Measurements from ENCODE around the gene FUT7.

Gene FUT7

DNA sequence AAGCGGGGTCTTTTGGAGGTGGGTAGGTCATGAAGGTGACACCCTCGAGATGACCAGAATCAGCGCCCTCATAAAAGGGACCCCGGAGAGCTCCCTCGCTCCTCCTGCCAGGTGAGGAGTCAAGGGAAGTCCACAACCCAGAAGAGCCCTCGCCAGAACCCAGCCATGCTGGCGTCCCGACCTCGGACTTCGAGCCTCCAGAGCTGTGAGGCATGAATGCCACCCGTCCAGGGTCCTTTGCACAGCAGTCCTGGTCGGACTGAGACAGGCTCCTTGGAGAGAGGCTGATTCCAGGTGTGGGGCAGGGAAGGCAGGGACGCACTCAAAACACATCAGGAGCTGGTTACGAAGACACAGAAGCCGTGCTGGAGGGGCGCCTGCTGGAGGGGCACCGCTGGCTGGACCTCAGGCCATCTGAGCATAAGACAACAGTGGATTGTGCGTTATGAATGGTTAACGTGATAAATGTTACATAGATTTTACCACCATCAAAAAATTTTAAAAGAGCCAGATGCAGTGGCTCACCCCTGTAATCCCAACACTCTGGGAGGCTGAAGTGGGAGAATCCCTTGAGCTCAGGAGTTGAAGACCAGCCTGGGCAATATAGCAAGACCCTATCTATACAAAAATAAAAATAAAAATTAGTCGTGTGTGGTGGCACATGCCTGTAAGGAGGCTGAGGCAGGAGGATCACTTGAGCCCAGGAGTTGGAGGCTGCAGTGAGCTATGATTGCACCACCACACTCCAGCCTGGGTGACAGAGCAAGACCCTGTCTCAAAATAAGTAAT is 29.8 kb downstream of the FUT7 start:
- DNase-seq = no peak

DNA sequence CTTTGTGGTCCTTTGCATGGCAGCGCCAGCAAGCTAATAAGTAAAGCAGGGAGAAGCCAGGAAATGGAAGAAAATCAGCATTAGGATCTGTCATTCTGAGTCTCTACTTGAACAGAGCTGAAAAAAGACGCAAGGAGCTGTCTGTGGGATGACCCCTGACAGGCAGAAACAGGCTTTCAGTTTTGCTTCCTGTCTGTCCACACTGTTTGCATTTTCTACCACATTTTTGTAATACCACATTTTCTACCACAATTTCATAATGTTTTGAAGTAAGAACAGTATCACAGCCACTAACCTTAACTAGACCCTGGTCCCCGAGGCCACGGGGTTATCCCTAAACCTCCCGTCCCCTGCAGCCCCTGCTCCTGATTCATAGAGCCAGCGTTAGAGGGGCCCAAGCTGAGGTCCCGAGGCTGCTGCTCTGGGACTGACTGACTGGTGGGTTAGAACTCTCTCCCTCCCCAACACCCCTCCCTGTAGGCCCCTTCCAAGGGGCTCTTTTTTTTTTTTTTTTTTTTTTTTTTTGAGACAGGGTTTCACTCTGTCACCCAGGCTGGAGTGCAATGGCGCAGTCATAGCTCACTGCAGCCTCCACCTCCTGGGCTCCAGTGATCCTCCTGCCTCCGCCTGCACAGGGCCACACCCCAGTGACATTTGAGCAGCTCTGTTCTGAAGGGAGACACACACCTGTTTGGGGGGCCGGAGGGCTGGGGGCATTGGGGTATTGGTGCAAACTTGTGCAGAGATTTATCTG is 31.5 kb downstream of the FUT7 start:
- DNase-seq = no peak

DNA sequence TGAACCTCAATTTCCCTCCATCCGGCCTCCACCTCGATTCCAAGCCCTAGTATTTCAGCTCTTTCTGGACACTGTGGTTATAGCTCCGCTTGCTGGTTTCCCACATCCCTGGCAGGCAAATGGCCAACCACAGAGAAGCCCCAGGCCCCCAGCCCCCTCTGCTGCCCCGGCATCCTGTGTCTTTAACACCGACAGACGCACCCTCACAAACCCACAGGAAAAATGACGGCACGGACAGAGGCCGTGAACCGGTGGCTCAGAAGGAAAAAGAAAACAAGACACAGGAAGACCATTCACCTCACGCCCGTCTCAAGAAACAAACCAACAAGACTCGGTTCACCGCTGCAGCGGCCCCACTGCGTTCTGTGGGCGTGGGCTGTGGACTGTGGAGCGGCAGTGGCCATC is 34.1 kb downstream of the FUT7 start:
- no peak for DNase-seq

DNA sequence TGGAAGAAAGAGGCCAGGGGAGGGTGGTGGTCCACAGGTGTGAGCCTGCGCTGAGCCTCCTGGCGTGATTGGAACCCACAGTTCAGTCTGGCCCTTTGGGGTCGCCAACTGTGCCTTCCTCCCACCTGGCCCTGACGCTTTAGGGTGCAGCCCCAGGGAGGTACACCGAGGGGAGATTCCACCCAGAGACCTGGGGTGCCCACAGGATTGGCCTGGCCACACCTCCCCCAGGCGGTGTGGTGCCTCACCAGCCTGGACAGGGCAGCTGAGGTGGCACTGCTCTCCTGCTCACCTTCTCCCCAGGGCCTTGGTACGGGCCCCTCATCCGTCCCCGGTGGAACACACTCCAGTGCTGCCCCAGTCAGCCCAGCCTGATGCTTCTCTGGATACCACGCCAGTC is 34.5 kb downstream of the FUT7 start:
- no peak for DNase-seq

DNA sequence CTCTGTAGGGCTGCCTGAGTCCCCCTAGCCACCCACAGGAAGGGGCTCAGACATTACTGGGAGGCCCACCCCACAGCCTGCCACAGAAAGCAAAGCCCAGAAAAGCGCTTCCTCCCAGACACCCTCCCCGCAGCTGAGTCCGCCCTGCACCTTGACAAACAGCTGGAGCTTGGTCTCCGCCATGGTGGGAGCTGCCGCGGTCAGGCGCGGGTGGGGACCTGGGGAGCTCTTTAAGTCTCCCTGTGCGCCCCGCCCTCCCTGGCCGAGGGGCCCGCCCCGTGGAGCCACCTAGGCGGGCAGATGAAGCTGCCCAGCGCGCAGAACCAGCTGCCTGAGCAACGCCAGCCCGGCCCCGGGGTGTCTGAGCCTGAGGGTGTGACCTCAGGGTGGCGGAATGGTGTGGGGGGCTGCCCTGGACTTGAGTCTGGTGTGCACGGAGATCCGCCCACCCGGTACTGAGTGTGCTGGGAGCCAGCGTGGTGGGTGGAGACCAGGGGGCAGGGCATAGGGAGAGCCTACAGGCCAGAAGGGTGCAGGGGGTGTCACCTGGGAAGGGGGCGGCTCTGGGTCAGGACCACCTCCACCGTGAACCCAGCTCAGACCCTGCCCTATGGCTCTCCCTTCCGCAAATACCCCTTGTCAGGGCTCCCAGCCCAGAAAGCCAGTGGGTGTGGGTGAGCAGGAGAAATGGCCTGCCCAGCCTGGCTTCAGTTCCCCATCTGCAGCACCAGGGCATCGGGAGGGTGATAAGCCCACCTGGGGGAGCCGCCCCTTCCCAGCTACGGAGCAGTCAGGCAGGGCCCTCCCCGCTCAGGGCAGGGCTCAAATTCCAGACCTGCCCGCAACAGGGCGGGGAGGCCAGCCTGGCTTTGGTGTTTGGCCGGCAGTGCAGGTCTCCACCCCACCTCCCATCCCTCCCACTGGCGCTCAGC is 35.3 kb downstream of the FUT7 start, which contains the start of gene CLIC3:
CLIC3 (minus strand) TSS at position 208 of the 932 bp plus-strand sequence; CDS start at position 183, 25 bp downstream.
- no peak for DNase-seq

DNA sequence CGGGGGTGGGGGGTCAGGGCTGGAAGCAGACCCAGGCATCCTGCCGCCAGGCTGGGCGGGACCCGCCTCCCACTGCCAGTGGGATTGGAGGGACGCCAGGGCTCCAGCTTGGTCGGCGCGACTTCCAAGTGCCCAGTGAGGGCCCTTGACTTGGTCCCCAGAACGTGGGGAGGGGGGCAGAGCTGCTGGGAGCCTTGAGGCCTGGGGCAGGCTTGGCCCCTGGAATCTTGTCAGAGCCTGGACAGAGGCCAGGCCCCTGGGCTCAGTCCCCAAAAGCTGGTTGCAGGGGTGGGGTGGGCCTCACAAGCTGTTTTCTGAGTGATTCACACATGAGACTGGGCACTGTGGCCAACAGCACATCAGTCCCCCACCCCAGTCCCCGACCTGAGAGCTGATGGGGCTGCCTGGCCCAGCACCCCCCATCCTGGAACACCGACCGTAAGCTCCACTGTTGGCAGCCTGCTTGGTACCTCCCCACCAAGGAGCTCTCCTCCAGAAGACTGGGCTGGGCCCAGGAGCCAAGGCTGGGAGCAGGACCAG is 36.0 kb downstream of the FUT7 start:
- no peak for DNase-seq

DNA sequence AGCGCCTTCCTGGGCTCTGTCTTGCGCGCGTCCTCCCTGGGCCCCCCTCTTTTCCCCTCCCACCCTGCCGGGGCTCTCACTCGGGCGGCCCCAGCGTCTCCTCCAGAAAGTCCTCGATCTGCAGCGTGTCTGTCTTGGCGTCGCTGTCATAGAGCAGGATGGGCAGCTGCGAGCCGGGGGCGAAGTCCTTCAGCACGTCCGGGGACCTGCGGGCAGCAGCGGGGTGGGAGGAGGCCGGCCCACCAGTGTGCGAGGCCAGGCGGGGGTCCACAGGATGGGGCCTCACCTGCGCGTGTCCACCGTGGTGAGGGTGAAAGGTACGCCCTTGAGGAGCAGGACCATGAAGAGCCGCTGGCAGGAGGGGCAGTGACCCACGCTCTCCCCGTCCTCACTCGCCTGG is 36.5 kb downstream of the FUT7 start:
- DNase-seq = no peak

DNA sequence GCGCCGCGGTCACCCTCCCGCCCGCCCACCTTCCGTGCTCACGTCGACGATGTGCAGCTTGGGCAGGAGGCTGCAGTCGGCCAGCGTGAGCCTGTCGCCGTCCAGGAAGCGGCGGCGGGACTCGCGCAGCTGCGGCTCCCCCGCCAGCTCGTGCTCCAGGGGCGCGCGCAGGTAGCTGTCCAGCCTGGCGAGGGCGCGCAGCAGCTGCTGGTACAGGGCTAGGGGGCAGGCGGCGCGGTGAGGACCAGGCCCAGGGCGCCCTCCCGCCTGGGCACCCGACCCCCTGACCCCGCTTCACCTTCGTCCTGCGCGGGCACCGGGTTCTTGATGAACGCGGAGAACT is 37.0 kb downstream of the FUT7 start:
- DNase-seq = no peak

DNA sequence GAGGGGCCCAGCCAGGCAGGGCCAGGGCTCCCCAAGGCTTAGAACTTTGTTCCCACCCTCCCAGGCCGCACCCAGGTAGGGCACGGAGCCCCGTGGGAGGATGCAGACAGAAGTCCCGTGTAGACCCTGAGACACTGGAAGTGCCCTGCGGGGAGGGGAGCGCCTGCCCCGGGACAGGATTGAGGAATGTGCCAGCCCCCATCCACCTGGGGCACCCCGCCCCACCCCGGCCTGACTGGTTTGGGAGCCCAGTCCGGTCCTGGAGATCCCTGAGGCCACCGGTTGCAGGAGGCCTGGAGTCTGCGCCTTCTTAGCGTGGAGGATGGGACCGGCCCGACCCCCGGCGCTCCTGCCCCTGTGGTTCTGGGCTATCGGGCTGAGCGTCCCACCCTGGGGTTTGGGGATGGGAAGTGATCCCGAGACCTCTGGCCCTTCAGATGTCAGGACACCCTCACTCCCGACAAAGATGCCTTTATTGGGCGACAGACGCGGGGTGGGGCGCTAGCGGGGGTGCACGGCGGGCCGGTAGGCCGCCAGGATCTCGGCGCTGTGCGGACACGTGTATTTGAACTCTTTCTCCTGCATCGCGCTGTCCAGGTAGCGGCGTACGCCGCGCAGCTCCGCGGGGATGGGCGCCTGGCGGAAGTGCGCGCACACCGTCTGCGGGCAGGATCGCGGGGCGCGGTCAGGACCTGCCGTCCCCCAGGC is 37.6 kb downstream of the FUT7 start:
- no peak for DNase-seq

DNA sequence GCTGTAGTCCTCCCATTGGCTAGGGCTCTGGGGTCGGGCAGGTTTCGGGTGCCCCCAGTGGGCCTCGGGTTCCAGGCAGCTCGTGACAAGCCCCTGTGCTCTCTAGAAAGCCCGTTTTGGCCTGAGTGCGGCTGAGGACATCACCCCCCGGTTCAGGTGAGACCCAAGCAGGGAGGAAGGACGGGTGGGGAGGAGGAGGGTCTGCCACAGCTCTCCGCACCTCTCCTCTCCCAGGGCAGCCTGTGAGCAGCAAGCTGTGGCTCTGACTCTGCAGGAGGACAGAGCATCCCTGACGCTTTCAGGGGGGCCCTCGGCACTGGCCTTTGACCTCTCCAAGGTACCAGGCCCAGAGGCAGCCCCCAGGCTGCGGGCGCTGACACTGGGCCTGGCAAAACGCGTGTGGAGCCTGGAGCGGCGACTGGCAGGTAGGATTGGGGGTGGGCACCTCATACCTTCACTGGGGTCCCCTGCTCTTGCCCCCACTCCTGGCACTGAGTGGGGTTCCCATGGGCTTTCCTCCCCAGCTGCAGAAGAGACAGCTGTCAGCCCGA is 39.0 kb downstream of the FUT7 start:
- DNase-seq = no peak

DNA sequence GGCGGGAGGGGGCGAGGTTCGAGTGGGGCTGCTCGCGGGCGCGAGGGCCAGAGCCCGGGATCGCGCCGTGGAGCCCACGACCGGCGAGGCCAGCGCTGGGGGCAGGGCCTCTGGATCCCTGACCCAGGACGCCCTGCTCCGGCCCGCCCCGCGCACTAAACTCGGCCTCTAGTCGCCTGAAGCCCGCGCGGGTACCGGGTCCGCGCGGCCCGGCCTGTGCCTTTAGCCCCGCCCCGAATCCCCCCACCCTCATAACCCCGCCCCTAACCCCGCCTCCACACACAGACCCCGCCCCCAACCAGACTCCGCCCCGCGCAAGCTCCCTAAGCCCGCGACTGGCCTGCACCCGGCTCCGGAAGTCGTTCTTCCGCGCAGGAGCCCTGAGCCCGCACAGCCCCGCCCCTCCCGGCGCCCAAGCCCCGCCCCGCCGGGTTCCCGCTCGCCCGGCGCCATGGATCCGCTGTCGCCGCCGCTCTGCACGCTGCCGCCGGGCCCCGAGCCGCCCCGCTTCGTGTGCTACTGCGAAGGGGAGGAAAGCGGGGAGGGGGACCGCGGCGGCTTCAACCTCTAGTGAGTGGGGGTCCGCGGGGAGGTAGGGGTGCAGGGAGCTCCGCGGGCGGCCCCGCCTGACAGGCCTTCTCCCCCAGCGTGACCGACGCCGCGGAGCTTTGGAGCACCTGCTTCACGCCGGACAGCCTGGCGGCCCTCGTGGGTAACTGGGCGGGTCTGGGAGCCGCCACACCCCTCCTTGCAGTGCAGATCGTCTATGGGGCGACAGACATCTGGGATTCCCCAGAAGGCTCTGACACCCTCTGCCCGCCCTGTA is 39.7 kb downstream of the FUT7 start, which contains the start of gene PAXX:
PAXX (plus strand) TSS at position 430 of the 826 bp plus-strand sequence; CDS start at position 452, 22 bp downstream.
- DNase-seq = peak; percentile 76 to 87

DNA sequence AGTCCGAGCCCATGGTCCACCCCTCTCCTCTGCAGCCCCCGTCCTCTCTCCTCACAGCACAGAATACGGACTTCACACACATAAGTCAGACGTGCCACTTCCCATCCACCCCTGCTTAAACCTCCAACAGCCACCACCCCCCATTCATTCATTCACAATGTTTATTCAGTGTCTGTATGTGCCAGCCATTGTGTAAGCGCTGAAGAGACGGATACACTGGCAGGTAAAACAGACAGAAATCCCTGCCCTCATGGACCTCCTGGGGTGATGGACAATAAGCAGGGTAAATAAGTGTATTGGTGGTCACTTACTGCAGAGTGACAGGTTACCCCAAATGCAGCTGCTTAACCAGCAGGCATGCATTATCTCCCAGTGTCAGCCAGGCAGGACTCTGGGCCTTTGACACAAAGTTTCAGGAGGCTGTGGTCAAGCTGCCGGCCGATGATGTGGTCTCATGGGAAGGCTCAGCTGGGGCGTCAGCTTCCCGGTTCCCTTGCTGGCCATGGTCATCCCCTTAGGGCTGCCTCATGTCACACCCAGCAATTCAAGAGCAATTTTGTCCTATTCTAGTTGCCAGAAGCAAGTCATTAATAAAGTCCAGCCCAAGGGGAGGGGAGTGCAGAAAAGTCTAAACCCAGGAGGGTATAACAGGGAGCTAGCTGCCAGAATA is 41.5 kb downstream of the FUT7 start:
- no peak for DNase-seq

DNA sequence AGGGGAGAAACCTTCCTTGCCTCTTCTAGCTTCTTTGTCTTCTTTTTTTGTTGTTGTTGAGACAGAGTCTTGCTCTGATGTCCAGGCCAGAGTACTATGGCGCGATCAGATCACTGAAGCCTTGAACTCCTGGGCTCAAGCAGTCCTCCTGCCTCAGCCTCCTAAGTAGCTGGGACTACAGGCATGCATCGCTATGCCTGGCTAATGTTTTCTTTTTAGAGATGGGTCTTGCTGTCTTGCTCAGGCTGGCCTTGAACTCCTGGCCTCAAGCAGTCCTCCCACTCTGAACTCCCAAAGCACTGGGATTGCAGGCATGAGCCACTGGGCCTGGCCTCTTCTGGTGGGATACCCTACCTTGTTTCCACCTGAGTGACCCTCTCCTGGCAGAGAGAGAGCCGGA is 43.0 kb downstream of the FUT7 start:
- no peak for DNase-seq

DNA sequence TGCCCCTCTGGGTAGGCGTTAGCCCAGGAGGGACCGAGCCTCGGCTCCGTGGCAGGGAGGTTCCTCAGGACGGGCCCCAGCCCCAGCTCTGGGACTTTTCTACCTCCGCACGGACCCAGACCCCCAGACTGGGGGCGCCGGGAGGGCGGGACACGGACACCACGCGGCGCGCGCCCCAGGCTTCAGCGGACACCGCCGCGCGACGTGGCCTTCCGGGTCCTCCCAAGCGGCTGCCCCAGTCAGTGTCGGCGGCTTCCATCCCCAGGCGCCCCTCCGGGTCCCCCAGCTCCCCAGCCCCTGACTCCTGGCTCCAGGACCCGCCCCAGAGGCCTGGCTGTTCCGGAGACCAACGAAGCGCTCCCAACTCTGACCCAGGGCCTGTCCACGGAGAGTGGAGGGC is 46.0 kb downstream of the FUT7 start:
- no peak for DNase-seq

DNA sequence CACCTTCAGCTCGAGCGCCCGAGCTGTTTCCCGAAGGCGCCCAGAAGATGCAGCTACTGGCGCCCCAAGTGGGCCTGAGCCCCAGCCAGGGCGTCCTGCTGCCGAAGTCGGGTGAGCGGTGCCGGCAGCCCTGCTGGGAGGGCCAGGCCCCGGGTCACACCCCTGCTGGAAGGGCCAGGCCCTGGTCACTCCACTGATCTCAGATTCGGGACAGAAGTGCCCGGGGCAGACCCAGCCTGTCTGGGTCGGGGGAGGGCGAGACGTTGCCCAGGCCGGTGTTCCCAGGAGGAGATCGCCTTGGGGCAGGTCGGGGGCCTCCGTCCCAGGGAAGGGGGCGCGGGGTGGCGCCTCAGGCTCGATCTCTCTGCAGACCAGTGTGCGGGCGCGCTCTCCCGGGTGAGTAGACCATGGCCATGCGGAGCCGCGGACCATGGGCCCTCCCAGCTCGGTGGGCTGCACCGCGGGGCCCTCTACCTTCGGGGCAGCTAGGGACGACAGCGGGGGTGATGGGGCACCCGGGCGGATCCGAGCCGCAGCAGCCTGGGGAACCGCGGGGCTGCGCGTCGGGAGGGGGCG is 46.8 kb downstream of the FUT7 start:
- DNase-seq = no peak

DNA sequence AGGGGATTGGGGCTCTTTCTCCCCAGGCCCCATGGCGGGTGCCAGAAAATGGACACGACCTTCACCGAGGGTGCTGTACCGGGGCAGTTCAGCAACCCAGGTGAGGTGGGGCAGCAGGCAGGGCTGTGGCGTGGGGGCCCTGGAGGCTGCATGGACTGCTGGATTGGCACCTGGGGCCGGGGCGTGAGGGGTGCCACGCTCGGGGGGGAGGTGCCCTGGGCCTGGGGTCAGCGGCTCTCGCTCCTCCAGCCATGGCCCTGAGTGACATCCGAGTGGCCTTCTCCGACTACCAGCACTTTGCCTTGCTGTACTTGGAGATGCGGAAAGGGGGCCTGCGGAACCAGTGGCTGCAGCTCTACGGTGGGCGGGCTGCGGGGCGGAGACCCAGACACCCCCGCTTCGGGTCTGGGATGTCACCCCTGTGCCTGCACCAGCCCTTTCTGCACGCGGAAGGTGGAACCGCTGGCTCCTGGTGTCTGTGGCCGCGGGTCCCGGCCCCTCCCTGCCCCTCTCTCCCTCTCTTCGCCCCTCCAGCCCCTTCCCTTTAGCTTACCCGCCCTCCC is 47.3 kb downstream of the FUT7 start:
- no peak for DNase-seq

DNA sequence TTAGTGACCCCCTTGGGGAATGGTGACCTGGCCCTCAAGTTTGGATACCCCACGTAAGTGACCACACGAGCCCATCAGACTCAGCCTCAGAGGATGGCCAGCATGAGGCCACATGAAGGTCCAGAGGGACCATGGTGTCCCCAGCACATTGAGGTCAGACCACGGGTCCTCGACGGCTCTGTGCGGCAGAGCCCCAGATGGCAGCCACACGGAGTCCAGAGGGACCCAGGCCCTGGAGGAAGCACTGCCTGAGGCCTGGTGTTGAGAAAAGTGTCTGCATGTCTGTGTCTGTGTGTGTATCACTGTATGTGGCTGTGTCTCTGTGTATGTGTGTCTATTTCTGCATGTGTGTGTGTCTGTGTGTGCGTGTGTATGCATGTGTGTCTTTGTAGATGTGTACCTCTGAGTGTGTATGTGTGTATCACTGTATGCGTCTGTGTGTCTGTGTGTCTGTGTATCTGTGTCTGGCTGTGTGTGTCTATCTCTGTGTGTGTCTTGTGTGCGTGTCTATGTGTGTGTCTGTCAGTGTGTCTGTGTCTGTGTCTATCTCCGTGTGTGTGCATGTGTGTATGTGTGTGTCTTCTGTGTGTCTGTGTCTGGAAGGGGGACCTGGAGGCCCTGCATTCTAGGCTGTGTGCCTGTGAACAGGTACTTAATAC is 48.1 kb downstream of the FUT7 start:
- no peak for DNase-seq

DNA sequence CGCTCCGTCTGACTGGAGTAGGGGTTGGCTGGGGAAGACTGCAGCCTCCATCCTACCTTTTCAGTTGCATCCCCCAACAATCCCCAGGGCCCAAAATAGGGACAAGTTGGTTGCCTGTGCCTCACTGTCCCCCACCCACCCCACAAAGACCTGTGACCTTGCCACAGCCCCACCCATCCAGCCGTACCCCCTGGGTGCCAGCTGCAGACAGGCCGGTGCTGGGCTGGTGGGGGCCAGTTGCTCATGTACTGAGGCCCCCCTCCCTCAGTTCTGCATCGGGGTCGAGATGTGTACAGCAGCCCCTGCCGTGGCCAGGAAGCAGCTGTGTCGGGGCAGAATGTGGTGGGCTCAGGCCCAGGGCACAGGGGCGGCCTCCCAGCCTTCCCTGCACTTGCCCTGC is 48.7 kb downstream of the FUT7 start:
- DNase-seq = no peak

Data from hippocampal formation (tissue), 2 donors.